Measurements from ENCODE around the gene USF1.

- TF ChIP-seq POLR2AphosphoS5 (IDR thresholded peaks at IDR 0.05; ENCODE audit: low read depth, low read length), result no peak
- TF ChIP-seq POLR2A (IDR thresholded peaks at IDR 0.05; ENCODE audit: low read depth, low read length), result no peak
- no peak for TF ChIP-seq TAF1 (IDR thresholded peaks at IDR 0.05; ENCODE audit: low read depth, low read length)
- no peak for TF ChIP-seq SPI1 (IDR thresholded peaks at IDR 0.05; ENCODE audit: low read depth, low read length)
Measured at GRCh38 chr1:161012420-161012819, 33.4 kb downstream of the USF1 start.
